NCI-H510A treated with DMSO at 0.1 percent for 48 hours (cell line): Measurements from ENCODE around the gene UNC93A.
"Not testable (repeated sequence)": the region's sequence is repeated elsewhere in the genome, so short reads cannot be mapped to it uniquely, and the experiment has no call there.

Source experiments
- DNase-seq: peaks from one replicate; lab custom pipeline; 2025; lab: John Stamatoyannopoulos, UW

The UNC93A gene

DNA sequence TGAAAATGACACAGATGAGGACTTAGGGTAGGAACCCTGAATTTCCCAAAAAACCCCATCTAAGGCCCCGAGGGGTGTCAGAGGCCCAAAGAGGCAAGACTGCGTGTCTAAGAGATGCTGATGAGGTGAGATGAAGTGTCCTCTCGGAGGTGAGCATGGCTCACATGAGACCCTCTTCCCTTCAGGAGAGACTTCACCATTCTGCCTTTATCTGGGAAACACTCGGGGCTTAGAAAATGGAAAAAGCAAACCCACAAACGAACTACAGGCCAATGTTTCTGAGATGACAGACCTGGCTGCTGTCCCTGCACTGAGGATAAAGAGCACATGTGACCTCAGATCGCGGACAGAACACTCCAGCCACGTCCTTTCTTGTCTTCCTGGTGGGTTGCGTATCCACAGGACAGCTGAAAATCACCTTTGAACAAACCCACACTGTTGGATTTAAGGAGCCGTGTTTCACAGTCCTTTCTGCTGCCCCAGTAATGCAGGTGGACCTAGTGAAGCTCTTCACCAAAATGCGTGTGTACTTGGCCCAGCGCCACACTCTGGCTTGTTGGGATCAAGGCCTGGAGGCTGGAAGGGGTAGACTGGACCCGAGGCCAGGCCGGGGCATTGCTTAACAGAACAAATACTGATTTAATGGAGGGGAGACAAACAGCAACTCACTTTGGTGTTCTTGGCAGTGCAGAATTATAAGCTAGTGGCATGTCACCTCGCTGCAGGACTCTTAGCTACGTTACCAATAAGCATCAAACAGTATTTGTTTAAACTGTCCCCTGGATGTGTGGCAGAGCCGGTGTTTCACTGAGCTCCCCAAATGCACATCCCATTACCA lies 18.5 kb downstream of the UNC93A start:
- not testable (repeated sequence) for DNase-seq

DNA sequence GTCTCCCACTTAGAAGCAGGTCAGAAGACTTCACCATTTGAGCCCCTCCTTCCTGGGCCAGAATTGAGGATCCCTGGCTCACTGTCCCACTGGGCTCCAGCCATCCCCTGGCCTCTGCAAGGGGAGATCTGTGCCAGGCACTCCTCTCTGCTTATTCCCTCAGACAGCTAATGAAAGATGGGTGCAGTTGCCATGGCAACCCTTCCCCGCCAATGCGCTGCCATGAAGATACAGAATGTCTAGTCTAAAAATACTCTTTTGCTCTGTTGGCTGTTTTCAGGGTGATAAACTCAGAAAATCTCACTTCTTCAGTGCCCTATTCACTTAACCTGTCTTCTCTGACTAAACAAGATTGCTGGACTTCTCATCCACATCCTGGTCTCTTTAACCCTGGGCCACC lies 20.2 kb downstream of the UNC93A start:
- DNase-seq: no peak

GRCh38 chr6:167311691-167312090 lies 20.6 kb downstream of the UNC93A start:
- DNase-seq: not testable (repeated sequence)

DNA sequence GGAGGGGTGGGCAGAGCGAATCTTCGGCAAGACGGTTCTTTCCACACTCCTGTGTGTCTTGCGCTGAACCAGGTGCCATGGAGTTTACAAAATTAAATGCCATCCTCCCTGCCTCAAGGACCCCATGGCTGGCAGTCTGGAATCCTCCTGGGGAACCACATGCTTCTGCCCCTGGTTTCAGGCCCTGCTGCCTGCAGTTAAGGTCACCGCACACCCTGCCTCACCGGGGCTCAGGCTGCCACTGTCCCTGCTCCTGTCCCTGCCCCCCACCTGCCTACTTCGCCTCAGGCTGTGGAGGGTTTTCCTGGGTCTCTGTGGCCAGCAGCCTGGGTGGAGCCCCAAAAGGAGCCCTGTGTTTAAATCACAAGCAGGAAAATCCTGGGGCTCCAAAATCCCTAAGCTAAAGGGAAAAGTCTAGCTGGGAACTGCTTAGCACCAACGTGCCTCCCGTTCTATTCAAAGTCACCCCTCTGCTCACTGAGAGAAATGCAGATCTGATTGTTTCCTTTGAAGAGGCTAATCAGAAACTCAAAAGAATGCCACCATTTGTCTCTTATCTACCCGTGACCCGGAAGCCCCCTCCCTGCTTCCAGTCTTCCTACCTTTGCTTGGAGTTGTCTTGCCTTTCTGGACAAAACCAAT lies 23.2 kb downstream of the UNC93A start:
- no peak for DNase-seq

- no peak for DNase-seq
These were observed 26.1 kb downstream of the UNC93A start for GRCh38 chr6:167317172-167317571.

DNA sequence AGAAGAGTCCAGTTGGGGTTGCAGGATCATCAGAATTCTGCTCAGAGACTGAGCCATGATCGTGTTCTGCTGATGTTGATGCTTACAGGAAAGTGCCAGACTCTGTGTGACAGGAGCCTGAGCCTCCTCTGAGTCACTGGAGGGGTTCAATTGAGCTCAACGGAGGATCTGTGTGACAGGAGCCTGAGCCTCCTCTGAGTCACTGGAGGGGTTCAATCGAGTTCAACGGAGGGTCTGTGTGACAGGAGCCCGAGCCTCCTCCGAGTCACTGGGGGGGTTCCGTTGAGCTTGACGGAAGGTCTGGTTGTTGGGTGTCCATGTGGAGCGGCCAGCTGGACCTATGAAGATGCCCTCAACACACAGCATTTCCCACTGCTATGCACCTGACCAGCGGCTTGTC lies 27.2 kb downstream of the UNC93A start:
- not testable (repeated sequence) for DNase-seq

GRCh38 chr6:167318856-167319255 lies 27.7 kb downstream of the UNC93A start:
- not testable (repeated sequence) for DNase-seq

GRCh38 chr6:167319856-167320753 lies 29.0 kb downstream of the UNC93A start:
- peak; percentile 2 for DNase-seq

GRCh38 chr6:167320754-167321056 lies 29.6 kb downstream of the UNC93A start:
- not testable (repeated sequence) for DNase-seq

GRCh38 chr6:167321185-167321584 lies 30.1 kb downstream of the UNC93A start:
- DNase-seq: not testable (repeated sequence)

DNA sequence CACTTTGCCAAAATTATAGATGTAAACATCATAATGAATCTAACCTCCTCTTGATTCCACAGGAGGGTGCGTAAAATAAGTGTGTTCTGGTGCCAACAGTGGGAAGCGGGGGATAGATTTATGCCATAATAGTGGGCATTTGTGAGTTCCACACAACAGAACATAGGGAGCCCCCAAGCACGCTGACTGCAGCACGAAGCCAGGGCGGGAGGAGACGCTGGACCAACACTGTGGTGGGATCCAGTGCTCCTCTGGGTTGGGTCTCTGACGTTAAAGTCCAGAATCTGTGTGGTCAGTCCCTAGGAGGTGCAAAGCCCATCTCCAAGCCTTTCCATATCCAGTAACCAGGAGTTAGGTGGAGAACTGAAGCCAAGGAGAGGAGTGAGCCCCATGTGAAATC lies 32.0 kb downstream of the UNC93A start:
- DNase-seq: no peak

- no peak for DNase-seq
These were observed 33.0 kb downstream of the UNC93A start for GRCh38 chr6:167324111-167324510.

GRCh38 chr6:167325766-167326165 lies 34.7 kb downstream of the UNC93A start:
- no peak for DNase-seq

- DNase-seq: no peak
These were observed 36.3 kb downstream of the UNC93A start for GRCh38 chr6:167327391-167327790.

DNA sequence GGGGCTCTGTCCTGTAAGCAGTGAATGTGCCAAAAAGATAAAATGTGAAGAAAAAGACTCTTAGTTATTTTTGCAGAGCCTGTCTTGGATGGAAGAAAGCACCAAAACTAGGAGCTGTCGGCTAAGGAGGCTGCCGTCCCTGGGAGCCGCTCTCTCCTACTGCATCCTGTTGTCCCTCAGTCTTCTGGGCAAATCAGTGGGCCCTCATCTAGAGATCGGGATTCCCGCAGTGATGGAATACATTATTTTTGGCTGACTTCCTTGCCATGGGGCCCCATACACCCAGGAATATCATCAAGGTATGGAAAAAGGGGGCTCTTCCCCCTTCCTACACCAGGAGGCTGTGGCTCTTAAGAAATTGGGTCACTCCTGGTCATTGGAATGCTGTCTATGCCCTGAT lies 37.0 kb downstream of the UNC93A start:
- DNase-seq: no peak

- no peak for DNase-seq
These were observed 37.9 kb downstream of the UNC93A start for GRCh38 chr6:167329014-167329413.

GRCh38 chr6:167330750-167331149 lies 39.6 kb downstream of the UNC93A start:
- DNase-seq: no peak

DNA sequence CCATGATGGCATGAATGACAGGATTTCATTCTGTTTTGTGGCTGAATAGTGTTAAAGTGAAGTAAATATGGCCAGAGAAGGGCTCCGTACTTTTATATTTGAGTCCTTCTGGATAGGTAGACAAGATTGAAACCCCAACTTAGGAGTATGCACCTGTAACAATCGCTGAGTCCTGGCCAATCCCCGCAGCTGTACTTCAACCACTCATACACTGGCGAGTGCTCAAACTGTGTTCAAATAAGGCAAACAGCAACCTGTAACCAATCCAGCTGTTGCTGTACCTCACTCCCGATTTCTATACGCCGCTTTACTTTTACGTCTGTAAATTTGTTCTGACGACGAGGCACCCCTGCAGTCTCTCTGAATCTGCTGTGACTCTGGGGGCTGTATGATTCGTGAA lies 40.5 kb downstream of the UNC93A start:
- DNase-seq: peak; percentile 8

GRCh38 chr6:167336844-167337630 lies 45.9 kb downstream of the UNC93A start:
- DNase-seq: no peak

DNA sequence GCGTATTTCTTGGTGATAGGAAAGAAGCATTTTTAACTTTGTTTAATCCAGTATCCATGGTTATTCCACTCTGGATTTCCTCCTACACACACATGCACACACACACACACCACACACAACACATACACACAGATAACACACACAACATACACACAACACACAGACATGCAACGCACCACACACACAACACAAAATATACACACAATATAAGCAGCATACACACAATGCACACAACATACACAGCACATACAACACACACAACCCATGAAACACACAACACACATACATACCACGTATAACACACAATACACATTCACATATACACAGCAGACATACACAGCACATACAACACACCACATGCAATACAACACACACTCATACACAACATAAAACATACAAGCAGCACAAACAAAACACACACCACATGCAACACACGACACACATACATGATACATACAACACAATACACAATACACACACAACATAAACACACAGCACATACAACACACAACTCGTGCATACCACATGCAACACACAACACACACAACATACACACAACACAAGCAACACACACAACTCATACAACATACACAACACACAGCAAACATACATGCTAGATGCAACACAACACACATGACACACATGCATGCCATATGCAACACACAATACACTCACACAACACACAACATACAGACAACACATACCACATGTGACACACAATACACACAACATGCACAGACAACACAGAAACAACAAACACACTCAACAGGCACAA lies 46.7 kb downstream of the UNC93A start:
- no peak for DNase-seq

DNA sequence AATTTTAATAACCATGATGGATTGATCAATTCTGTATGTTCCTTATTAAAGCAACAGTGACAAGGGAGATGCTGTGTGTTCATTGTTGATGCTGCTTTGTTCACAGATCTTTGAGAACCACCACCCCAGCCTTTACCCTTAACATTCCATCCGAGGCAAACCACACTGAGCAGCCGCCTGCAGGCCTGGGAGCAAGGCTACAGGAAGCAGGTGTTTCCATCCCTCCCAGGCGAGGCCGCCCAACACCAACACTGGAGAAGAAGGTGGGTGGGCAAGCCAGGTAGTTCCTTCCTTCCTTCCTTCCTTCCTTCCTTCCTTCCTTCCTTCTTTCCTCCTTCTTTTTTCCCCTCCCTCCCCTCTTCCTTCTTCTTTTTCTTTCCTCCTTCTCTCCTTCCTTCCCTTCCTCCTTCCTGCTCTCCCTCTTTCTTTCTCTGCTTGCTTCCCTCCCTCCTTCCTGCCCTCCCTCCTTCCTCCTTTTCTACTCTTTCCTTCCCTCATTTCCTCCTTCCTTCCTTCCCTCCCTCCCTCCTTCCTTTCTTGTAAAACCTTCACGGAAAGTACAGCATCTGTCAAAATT lies 47.5 kb downstream of the UNC93A start:
- DNase-seq: peak; percentile 4
